Astrocyte of the spinal cord (primary cell): Measurements from ENCODE around the gene EXD3.

ENCODE experiments used
- DNase-seq: peaks from one replicate; pipeline ENCODE4 v3.0.0; 2011; ENCODE audit warnings: low read depth, low spot score
- H3K4me3 ChIP-seq: 2 replicates; pipeline ENCODE4 v1.5.1; 2011; ENCODE audit warnings: low read depth, mild to moderate bottlenecking, low read length, moderate library complexity
- CTCF ChIP-seq: IDR thresholded peaks from 2 replicates; pipeline ENCODE4 v1.5.1; 2012; ENCODE audit warnings: low read depth, mild to moderate bottlenecking, low read length, inconsistent platforms
- in situ Hi-C: cut with HindIII; loops from 2 replicates; pipeline ENCODE4 v1.10.0; 2017; ENCODE audit warnings: low sequenced_read_pairs

Gene EXD3

DNA sequence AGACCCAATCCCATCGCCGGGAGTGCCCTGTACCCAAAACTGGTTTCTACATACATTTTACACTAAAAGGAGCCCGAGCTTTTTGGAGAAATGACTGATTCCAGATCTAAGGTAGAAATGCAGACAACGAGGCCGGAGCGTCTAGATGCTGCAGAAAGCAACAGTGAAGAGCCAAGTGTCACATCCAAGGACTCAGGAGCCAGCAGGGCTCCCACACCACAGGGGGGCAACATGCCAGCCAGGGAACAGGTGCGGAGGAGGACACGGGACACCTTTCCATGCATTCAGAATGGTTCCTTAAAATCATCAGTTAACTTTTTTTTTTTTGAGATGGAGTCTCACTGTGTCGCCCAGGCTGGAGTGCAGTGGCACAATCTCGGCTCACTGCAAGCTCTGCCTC lies 97.8 kb downstream of the EXD3 start:
- in situ Hi-C loops = no loop called here
- H3K4me3 ChIP-seq = no peak overlapping the region
- no peak for TF ChIP-seq CTCF
- no peak for DNase-seq

DNA sequence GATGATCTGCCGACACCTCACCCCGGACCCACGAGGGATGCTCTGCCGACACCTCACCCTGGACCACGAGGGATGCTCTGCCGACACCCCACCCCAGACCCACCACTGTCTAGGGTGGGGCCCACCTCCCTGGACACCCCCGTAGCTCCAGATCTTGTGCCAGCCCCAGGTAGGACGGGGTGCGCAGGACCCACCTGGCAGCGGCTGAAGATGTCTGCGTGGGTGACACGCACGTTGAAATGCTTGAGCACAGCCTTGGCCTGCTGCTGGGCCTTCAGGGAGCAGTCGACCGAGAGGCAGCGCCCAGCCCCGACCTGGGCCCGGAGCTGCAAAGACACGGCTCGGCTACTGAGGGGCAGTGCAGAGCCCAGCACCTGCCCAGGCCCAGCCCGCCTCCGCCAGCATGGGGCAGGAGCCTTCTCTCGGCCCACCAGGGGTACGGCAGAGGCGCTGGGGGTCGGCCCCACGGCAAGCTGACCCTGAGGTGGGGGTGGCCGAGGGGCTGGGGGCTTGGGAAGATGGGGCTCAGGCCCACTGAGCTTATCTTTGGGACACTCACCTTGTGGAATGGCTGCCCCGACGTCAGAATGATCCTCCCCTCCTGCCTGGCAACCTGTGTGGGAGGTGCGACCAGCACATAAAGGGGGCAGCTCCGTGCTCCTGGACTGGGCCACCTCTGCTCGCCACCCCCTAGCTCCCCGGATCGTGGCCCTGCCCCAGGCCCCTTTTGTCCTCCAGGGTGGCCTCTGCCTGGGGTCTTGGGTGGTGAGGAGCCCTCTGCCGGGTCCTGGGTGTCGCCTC lies 99.2 kb downstream of the EXD3 start:
- no peak for TF ChIP-seq CTCF
- no peak for DNase-seq
- in situ Hi-C loops = no loop called here
- no peak overlapping the region for H3K4me3 ChIP-seq

DNA sequence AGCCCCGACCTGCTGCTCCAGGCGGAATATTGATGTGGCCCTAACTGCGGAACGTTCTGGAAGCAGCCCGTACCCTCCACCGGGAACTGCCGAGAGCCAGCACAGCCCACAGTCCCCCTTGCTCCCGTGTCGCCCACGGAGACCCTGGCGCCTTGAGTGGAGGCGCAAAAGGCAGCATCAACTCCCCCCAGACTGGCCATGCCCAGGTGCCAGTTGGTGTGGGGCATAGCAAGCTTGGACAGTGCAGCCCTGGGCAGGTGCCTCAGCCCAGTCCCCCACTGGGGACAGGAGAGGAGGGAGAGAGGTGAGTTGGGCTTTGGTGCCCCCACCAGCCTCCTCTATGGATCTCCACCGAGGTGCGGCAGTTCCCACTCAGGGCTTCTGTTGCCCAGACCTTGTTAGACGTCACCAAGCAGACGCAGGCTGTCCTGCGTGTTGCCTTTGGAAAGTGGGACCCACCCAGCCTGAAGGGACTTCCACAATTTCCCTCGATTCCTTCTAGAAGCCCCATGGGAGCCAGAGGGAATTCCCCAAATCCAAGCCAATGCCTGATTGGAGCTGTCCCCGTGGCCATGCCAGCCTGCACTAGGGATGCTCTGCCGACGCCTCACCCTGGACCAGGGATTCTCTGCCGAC lies 101.1 kb downstream of the EXD3 start:
- H3K4me3 ChIP-seq = no peak overlapping the region
- TF ChIP-seq CTCF = no peak
- in situ Hi-C loops = no loop called here

DNA sequence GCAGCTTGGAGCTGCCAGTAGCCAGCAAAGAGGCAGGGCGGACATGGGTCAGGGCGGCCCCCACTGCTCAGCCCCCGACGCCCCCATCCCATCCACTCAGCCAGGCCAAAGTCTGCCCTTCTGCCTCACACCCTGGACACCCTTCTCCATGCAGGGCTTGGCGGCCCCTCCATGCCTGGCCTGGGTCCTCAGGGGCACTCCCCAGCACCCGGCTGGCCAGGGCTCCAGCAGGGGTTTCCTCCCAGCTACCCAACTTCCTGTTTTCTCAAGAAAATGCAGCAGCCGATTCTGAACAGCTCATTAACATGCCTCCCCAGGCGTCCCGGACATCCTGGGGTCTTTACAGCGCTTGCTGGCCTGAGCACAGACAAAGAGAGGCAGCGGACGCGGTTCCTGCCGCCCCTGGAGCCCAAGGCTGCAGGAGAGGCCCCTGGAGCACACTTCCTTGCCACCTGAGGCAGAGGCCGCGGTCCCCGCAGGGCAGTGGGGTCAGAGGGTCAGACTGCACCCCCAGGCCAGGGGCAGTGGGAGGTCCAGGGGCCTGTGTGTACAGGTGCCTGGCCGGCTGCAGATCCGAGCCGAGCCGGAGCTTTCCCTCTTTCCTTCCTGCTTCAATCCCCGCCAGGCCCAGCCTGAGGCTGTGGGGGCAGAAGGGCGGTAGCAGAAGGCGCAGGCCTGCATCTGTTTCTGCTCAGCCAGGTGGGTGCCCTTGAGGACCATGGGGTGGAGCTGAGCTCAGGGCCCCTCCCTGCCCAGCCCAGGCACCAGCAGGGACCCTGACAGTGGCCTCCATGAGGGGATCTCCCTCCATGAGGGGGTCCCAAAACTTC lies 102.2 kb downstream of the EXD3 start:
- TF ChIP-seq CTCF = no peak
- in situ Hi-C loops = no loop called here
- no peak overlapping the region for H3K4me3 ChIP-seq
- no peak for DNase-seq

More for the DNA sequence above, 101.1 kb downstream of the EXD3 start:
- DNase-seq = no peak

- no peak overlapping the region for H3K4me3 ChIP-seq
- in situ Hi-C loops = no loop called here
- no peak for TF ChIP-seq CTCF
- DNase-seq = no peak
These were observed 103.0 kb downstream of the EXD3 start for GRCh38 chr9:137319739-137320551.
